Gastroesophageal sphincter (tissue), 4 donors: ENCODE results near the gene SLC26A6. TPM values are rescaled to one million over a fixed set of nuclear protein-coding genes. Genes with fewer than 3 reads are reported as not detected.
A peak's percentile ranks its signal among the peaks of the same experiment; 100 is the strongest.

Experiments
- ATAC-seq: fragments of 150-250 bp; one replicate; pipeline ENCODE4 v1.9.1; 2016; ENCODE audit warnings: mild to moderate bottlenecking, moderate library complexity
- H3K27ac ChIP-seq, 4 donors: fragments of 200-600 bp; sonication (generic) in 3 of 4; 1 replicate in 3 of 4; 2 replicates in 1 of 4; pipeline ENCODE4 v1.5.1; 2016 to 2019
- H3K27me3 ChIP-seq: fragments of 200-600 bp; sonication (generic); one replicate; pipeline ENCODE4 v1.5.1; 2019
- H3K36me3 ChIP-seq, 2 donors: fragments of 200-600 bp; sonication (generic); one replicate each; pipeline ENCODE4 v1.5.1; 2019; ENCODE audit warnings: control low read depth in 1 of 2
- H3K4me1 ChIP-seq, 3 donors: fragments of 200-600 bp; sonication (generic); 1 replicate in 2 of 3; 2 replicates in 1 of 3; pipeline ENCODE4 v1.5.1; 2016 to 2019; ENCODE audit warnings: control low read depth in 2 of 3
- H3K4me3 ChIP-seq, 2 donors: fragments of 200-600 bp; sonication (generic); one replicate each; pipeline ENCODE4 v1.5.1; 2019; ENCODE audit warnings: mild to moderate bottlenecking in 1 of 2, moderate library complexity in 1 of 2
- H3K9me3 ChIP-seq, 3 donors: fragments of 200-600 bp; sonication (generic); one replicate each; pipeline ENCODE4 v1.5.1; 2017 to 2019; ENCODE audit warnings: control low read depth in 2 of 3
- EP300 ChIP-seq: sonication (generic); formaldehyde crosslinking; IDR thresholded peaks from one replicate; pipeline ENCODE4 v1.6.1; 2017; ENCODE audit warnings: antibody characterized with exemption, mild to moderate bottlenecking
- POLR2A ChIP-seq, 2 donors: fragments of 450-650 bp; IDR thresholded peaks; one replicate each; pipeline ENCODE4 v1.6.1; 2017; ENCODE audit warnings: antibody characterized with exemption in 2 of 2, mild to moderate bottlenecking in 2 of 2, moderate library complexity in 1 of 2
- POLR2AphosphoS5 ChIP-seq: sonication (generic); formaldehyde crosslinking; IDR thresholded peaks from one replicate; pipeline ENCODE4 v1.6.1; 2017; ENCODE audit warnings: antibody characterized with exemption
- WGBS, 2 donors: methylation state at CpG; one replicate each; pipeline ENCODE4 v1.1.5; 2018; ENCODE audit warnings: low coverage in 1 of 2; 5-methylcytosine and 5-hydroxymethylcytosine counted together
- total RNA-seq, 4 donors: library from RNA; depleted of rRNA; stranded (reverse); fragments of >200 nt; gene quantifications; one replicate each; pipeline ENCODE4 v1.1.0, GENCODE V29; 2016
- TF ChIP-seq, protein P1 (sequence below), 4 experiments: fragments of 200-600 bp in 2 of 4; fragments of 450-650 bp in 2 of 4; sonication (generic) in 1 of 4; IDR thresholded peaks; one replicate each; pipeline ENCODE4 v1.5.1; 2017 to 2019; ENCODE audit warnings: antibody characterized with exemption in 4 of 4, mild to moderate bottlenecking in 2 of 4, moderate library complexity in 2 of 4

Gene SLC26A6
- total RNA-seq, 4 donors from 2014 or later = 7.4 to 21.8 (median 10.7) TPM

DNA sequence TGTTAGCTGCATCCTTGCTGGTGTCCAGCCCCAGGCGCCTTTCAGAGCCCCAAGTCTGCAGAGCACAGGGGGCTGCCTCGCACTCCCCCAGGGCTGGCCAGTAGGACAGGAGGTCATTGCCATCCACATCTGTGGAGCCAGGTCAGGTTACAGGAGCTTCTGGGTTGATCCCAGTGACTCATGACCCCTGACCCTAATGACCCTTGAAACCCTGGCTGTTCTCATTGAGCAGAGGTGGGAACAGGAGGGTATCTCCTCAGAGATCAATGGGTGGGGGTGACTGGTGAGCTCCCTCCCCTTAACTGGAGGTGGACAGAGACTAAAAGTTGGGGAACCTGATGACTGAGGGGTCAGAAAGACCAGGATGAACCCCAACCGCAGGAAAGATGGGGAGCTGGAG, 6.1 kb upstream of the SLC26A6 start:
- no peak overlapping the region for H3K27ac ChIP-seq
- no peaks in the 10 kb centered on the region for H3K27me3 ChIP-seq
- WGBS, 2 donors = 100% methylated on average over 1 of the region's 3 CpGs; no CpG with 5 or more reads in 1 of the 2 donors
- H3K36me3 ChIP-seq = no peaks in the 10 kb centered on the region
- ATAC-seq = no peak
- no peaks in the 10 kb centered on the region for H3K9me3 ChIP-seq
- TF ChIP-seq POLR2A (IDR thresholded peaks at IDR 0.05) (no peak), EP300 (no peak), POLR2AphosphoS5 (no peak)
- TF ChIP-seq, protein P1, sequence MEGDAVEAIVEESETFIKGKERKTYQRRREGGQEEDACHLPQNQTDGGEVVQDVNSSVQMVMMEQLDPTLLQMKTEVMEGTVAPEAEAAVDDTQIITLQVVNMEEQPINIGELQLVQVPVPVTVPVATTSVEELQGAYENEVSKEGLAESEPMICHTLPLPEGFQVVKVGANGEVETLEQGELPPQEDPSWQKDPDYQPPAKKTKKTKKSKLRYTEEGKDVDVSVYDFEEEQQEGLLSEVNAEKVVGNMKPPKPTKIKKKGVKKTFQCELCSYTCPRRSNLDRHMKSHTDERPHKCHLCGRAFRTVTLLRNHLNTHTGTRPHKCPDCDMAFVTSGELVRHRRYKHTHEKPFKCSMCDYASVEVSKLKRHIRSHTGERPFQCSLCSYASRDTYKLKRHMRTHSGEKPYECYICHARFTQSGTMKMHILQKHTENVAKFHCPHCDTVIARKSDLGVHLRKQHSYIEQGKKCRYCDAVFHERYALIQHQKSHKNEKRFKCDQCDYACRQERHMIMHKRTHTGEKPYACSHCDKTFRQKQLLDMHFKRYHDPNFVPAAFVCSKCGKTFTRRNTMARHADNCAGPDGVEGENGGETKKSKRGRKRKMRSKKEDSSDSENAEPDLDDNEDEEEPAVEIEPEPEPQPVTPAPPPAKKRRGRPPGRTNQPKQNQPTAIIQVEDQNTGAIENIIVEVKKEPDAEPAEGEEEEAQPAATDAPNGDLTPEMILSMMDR (IDR thresholded peaks at IDR 0.05) = no peak
- peaks cover 0 to 5% (median 2%) of the 10 kb centered on the region in 3 donors for H3K4me1 ChIP-seq
- H3K4me3 ChIP-seq = no peak overlapping the region

DNA sequence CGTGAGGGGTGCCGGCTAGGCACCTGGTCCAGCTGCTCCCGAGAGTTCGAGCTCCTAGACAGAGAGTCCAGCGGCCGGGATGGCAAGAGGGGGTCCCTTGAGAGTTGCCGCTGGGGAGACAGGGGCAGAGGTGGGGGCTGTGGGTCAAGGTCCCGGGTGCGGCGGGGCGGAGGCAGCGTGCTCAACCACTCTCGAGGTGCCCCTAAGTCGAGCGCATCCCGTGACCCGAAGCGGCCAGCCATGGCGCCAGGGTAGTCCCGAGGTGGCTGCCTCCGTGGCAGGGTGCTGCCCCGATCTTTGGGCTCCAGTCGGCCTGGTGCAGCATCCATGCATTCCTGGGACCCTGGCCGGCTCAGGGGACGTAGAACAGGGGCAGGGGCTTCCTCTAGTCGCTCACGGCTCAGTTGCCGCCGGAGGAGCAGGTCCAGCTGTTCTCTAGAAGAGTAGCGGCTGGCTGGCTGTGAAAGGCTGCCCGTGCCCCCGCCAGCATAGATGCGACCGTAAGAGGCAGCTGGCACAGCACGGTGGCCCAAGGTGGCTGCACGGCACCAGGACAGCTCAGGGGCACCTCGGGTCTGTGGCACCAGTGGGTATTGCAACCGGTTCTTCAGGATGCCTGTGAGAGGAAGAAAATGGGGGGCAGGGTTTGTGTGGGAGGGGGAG, 4.8 kb upstream of the SLC26A6 start:
- H3K9me3 ChIP-seq = no peaks in the 10 kb centered on the region
- H3K4me1 ChIP-seq = peaks cover 0 to 12% (median 8%) of the 10 kb centered on the region in 3 donors
- no peak overlapping the region for H3K4me3 ChIP-seq
- no peak overlapping the region for H3K27ac ChIP-seq
- ATAC-seq = no peak
- TF ChIP-seq, protein P1 (IDR thresholded peaks at IDR 0.05) = no peak
- TF ChIP-seq POLR2A (IDR thresholded peaks at IDR 0.05) = no peak
- no peaks in the 10 kb centered on the region for H3K36me3 ChIP-seq
- WGBS, 2 donors = 97 to 100% methylated on average over 1 to 6 of the region's 38 CpGs
- H3K27me3 ChIP-seq = no peaks in the 10 kb centered on the region

DNA sequence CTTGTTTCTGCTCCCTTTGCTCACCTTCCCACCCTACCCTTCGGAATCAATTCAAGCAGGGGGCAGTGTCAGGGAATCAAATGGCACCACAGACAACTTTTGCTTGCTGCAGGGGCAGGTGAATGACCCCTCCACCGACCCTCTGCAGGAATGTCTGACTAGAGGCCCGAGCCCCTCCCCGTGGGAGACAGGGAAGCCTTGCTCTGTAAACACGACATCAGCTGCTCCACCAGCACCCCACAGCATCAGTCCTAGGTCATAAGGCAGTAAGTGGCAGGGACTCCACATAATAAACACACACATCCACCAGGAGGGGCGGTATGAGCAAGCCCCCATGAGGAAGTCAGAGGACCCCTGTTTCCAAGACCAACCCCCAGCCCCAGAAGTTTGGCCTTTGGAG, 2.0 kb upstream of the SLC26A6 start:
- H3K27ac ChIP-seq = no peak overlapping the region
- ATAC-seq = no peak
- H3K27me3 ChIP-seq = no peaks in the 10 kb centered on the region
- H3K4me3 ChIP-seq = no peak overlapping the region
- H3K36me3 ChIP-seq = peaks cover 0 to 11% of the 10 kb centered on the region in 2 donors
- no peaks in the 10 kb centered on the region for H3K9me3 ChIP-seq
- 65% methylated on average over 2 of the region's 6 CpGs; no CpG with 5 or more reads in 1 of the 2 donors for WGBS, 2 donors
- TF ChIP-seq, protein P1 (IDR thresholded peaks at IDR 0.05) = no peak
- TF ChIP-seq POLR2A (IDR thresholded peaks at IDR 0.05) = no peak
- TF ChIP-seq POLR2AphosphoS5 = no peak
- TF ChIP-seq EP300 = no peak
- peaks cover 0 to 25% (median 18%) of the 10 kb centered on the region in 3 donors for H3K4me1 ChIP-seq

DNA sequence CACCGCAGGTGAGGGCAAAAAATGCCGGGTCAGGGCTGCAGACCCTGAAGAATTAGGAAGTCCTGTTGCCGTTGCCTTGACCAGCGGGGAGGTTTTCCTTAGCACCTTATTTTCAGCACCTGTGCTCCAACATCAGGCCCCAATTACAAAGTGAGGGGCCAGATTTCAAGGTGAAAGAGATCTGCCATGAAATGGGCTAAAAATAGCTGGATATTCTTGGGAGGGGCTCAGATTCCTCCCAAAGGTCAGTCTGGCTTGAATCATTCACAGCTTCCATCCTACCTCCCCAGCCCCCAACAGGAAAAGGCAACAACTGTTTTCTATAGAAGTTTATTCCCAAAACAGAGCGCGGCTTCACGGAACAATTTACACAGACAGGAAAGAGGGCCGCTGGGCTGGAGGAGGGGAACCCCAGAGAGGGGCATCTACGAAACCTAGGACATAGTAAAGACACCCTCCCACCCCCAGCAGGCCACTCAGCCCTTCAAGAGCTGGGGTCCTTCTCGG, 941 bp upstream of the SLC26A6 start:
- Histone ChIP-seq H3K27ac (peak overlapping the region in 3 of 4 donors; percentile 87 to 93 (median 90)), H3K36me3 (peaks cover 0 to 22% of the 10 kb centered on the region in 2 donors), H3K27me3 (no peaks in the 10 kb centered on the region), H3K4me1 (peaks cover 0 to 25% (median 18%) of the 10 kb centered on the region in 3 donors), H3K9me3 (no peaks in the 10 kb centered on the region), H3K4me3 (peak overlapping the region; percentile 80 to 93)
- ATAC-seq = no peak
- WGBS, 2 donors = 29 to 65% methylated on average over 2 to 5 of the region's 10 CpGs
- TF ChIP-seq POLR2AphosphoS5 (no peak), EP300 (no peak), POLR2A (IDR thresholded peaks at IDR 0.05) (no peak)
- TF ChIP-seq, protein P1 (IDR thresholded peaks at IDR 0.05) = no peak
